GM18508 (cell line): ENCODE measurements around the gene PTGER3.
"Not testable (repeated sequence)": the region's sequence is repeated elsewhere in the genome, so short reads cannot be mapped to it uniquely, and the experiment has no call there.

Experiments
- ATAC-seq: cut with Tn5 transposase; IDR thresholded peaks from one replicate; pipeline ENCODE4 v1.9.1; 2021; ENCODE audit warnings: moderate number of reproducible peaks; ENCODE audit not compliant: insufficient read depth, unreplicated experiment

PTGER3 gene

GRCh38 chr1:70966018-70966638, 81.5 kb downstream of the PTGER3 start:
- ATAC-seq, result no peak

DNA sequence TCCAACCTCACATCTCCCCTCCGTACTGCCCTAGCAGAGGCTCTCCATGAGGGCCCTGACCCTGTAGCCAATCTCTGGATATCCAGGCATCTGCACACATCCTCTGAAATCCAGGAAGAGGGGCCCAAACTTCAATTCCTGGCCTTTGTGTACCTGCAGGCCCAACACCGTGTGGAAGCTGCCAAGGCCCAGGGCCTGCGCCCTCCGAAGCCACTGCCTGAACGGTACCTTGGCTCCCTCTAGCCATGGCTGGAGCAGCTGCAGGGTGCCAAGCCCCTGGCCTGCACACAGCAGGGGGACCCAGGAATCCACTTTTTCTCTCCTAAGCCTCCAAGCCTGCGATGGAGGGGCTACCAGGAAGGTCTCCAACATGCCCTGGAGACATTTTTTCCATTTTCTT, 84.2 kb downstream of the PTGER3 start:
- ATAC-seq, result no peak

- ATAC-seq, result no peak
Observed at GRCh38 chr1:70961374-70961975, 86.1 kb downstream of the PTGER3 start.

- no peak for ATAC-seq
Observed at GRCh38 chr1:70948396-70949017, 99.1 kb downstream of the PTGER3 start.

DNA sequence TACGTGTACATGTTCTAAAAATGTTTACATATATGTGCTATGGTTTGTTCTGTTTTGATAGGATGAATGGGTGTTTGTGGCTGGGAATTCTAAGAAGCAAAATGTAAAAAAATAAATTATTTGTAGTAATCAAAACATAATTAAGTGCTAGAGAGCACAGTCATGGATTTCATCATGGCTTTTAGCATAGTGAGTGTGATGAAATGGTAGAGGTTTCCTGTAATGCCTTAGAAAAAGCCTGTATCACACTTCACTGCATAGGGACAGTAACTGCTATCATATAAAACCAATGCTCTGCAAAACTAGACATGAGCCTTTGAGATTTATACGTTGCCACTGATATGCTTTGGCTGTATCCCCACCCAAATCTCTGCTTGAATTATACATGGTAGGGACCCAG, 99.8 kb downstream of the PTGER3 start:
- ATAC-seq, result no peak

GRCh38 chr1:70945676-70946075, 101.9 kb downstream of the PTGER3 start:
- no peak for ATAC-seq

DNA sequence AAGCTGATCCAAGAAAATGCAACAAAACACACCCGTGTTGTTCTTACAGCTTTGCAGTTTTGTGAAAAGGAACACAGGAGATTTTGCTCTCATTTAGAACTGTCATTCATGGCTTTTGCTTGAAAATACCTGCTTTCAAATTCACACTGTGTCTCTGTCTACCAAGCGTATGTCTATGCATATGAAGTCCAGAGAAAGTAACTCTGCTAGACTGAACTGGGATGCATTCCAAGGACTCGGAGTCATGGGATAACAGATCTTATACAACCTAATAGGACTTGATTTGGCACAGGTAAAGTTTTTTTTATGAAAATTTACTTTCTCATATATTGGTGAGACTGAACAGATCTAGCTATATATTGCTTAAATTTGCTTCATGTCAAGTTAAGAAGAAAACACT, 102.4 kb downstream of the PTGER3 start:
- ATAC-seq, result no peak

DNA sequence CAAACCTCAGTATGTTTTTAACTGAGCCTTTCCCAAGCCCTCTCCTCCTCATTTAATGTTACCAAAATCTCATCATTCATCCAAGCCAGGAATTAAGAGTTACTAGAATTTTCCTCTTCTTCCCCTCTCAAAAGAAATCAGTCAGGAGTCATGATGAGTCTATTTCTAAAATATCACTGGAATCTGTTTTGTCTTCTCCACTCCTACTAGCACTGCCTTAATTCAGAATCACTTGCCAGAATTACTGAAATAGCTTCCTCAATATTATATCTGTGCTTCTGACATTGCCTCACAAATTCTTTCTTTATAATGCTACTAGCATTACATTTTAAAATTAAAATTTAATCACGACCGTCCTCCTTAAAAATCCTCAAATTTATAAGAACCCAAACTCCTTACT, 106.1 kb downstream of the PTGER3 start:
- no peak for ATAC-seq

- ATAC-seq, result not testable (repeated sequence)
Observed at GRCh38 chr1:70940398-70940797, 107.2 kb downstream of the PTGER3 start.

DNA sequence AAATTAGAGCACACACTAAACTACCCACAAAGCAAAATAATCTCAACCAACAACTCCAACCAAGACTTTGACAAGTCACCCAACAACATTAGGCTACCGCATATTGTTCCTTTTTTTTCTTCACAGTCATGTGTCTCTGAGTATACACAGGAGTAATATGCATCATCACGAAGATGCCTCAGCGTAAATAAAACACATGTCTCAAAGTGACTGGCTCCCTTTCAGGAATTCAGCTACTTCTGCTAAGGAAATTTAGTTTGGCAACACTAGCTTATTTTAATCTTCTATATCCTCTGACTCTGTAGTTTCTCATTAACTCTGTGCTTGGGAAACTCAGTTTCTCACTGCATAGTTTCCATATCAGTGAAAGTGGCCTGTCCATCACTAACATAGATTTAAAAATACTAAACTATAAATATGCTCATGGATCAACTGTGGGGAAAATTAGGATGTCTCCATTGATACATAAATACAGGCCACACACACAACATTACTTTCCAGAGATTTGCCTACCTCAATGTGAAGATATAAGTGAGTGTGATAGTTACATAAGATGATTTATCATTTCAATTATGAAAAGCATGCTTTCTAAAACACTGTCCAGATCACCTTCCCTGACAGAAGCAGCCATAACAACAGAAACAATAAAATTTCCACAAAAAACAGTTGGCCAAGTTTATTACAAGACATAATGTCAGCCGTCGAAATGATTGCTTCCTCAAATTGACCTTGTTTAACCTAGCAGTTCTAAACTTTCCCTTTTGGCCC, 113.2 kb downstream of the PTGER3 start:
- no peak for ATAC-seq

DNA sequence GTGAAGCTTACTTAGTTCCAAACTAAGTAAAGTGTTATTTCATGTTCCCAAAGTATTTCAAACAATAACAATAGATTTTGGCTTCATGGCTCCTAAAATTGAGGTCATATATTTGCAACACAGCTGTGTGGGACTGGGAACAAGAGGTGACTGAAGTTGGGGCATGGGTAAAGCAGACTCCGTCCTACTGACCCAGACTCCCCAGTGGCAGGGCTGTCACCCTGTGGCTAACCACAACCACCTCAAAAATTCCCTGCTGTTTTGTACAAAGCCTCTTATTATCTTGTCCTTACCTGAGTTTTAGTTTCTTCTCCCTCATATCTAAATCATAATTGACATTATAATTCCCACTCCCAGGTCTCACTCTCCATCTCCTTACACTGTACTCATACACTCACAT, 117.6 kb downstream of the PTGER3 start:
- no peak for ATAC-seq

DNA sequence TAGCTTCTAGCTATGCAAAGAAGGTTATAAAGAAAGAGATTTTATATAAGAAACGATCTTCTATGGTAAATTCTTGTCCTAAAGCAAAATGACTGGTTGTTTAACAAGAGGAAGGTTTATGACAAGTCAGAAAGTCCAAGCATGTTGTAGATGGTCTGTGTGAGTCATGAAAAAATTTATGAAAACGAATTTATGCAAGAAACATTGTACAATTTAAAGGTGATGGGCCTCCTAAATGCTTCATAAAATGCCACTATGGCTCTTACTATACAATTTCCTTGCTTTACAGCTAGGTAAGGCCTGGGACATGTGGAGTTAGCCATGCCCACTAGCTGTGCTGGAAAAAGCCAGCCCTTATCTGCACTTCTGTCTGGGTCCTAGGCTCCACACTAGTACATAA, 125.4 kb downstream of the PTGER3 start:
- ATAC-seq, result no peak
